ENCODE data around the gene OSBPL3. TPM values are rescaled to one million over a fixed set of nuclear protein-coding genes. Genes with fewer than 3 reads are reported as not detected.

OSBPL3 gene
- total RNA-seq, 1 experiment from 2014 or later, result 36.8 TPM

DNA sequence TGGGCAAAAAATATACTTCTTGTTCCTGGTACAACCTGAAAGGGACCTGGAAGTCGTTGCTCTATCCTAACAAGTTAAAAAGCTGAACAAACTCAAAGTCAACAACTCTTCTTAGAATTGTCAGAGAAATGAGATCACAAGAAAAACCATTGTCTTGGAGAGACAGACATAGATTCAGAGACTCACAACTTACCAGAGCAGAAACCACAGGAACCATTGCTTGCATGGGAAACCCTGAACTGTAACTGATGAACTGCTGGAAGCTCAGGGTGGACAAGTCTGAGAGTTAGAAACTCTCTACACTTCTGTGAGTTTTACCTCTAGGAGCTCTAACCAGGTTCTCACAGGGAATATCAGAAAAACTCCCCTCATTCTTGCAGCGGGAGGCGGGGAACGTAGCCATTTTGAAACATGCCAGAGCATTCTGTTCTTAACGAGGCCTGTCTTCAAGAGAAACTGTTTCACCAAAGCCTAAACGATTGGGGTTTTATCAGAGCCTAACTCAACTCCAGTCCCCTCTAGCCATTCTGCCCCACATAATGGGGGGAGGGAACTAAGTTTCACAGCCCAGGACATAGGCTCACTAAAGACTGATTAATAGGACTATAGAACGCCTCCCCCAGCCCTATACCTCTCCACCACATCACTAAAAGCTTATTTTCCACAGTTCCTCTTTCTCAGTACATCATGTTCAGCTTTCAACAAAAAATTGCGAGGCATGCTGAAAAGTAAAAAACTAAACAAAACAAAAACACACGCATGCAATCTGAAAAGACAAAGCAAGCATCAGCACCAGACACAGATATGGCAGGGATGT is 210.8 kb downstream of the OSBPL3 start:
- Histone ChIP-seq H3K36me3 (ENCODE audit: control insufficient read depth in 1 of 2, insufficient read depth in 2 of 2, low read length in 2 of 2) (no peaks in the 10 kb centered on the region), H3K9ac (ENCODE audit: low read length) (no peak overlapping the region), H2AFZ (ENCODE audit: low read depth, low read length, poor library complexity, severe bottlenecking) (no peak overlapping the region), H3K79me2 (ENCODE audit: insufficient read depth, low read length) (no peaks in the 10 kb centered on the region), H3K27me3 (ENCODE audit: insufficient read depth, low read length) (no peaks in the 10 kb centered on the region), H3K4me3 (replicated peaks in 1 of 2; ENCODE audit: low read depth in 1 of 2, low read length in 2 of 2) (no peak overlapping the region), H3K4me2 (ENCODE audit: low read length) (no peak overlapping the region), H3K4me1 (ENCODE audit: control insufficient read depth in 1 of 2, insufficient read depth in 2 of 2, low read length in 2 of 2) (peaks cover 0 to 2% of the 10 kb centered on the region in 2 experiments; a peak in 1 of 4 replicates), H3K9me3 (ENCODE audit: control insufficient read depth in 1 of 2, insufficient read depth in 1 of 2, low read depth in 1 of 2, low read length in 2 of 2) (no peaks in the 10 kb centered on the region), H4K20me1 (ENCODE audit: insufficient read depth) (no peaks in the 10 kb centered on the region), H3K27ac (ENCODE audit: low read depth, low read length) (no peak overlapping the region), H3K9me2 (ENCODE audit: insufficient read depth) (no peaks in the 10 kb centered on the region)
- ChIA-PET RAD21 (ENCODE audit: low non-redundant PET in 1 of 2, low total read pairs in 2 of 2, uncharacterized antibody in 2 of 2, unreplicated experiment in 2 of 2) (no interaction called here), CTCF (no interaction called here), POLR2A (no interaction called here)
- DNase-seq (ENCODE audit: low read depth, low spot score), result no peak
- no peak for ATAC-seq
- intact Hi-C loops (cut with micrococcal nuclease), result no loop called here
- BruUV-seq (replicated peaks), result no TSS peak
- TF ChIP-seq, protein P1, sequence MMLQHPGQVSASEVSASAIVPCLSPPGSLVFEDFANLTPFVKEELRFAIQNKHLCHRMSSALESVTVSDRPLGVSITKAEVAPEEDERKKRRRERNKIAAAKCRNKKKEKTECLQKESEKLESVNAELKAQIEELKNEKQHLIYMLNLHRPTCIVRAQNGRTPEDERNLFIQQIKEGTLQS (IDR thresholded peaks at IDR 0.05), result no peak
- TF ChIP-seq, protein P2, sequence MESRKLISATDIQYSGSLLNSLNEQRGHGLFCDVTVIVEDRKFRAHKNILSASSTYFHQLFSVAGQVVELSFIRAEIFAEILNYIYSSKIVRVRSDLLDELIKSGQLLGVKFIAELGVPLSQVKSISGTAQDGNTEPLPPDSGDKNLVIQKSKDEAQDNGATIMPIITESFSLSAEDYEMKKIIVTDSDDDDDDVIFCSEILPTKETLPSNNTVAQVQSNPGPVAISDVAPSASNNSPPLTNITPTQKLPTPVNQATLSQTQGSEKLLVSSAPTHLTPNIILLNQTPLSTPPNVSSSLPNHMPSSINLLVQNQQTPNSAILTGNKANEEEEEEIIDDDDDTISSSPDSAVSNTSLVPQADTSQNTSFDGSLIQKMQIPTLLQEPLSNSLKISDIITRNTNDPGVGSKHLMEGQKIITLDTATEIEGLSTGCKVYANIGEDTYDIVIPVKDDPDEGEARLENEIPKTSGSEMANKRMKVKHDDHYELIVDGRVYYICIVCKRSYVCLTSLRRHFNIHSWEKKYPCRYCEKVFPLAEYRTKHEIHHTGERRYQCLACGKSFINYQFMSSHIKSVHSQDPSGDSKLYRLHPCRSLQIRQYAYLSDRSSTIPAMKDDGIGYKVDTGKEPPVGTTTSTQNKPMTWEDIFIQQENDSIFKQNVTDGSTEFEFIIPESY (IDR thresholded peaks at IDR 0.05; ENCODE audit: extremely low read depth, insufficient replicate concordance, low read length), result no peak
- TF ChIP-seq SRF (IDR thresholded peaks at IDR 0.05; ENCODE audit: low read depth), result no peak
- no peak for TF ChIP-seq SP1 (IDR thresholded peaks at IDR 0.05; ENCODE audit: low read depth)
- TF ChIP-seq POLR2AphosphoS5 (IDR thresholded peaks at IDR 0.05; ENCODE audit: low read depth, low read length), result no peak
- no peak for TF ChIP-seq EZH2phosphoT487 (IDR thresholded peaks at IDR 0.05; ENCODE audit: borderline replicate concordance)
- no peak for TF ChIP-seq EZH2 (IDR thresholded peaks at IDR 0.05)
- TF ChIP-seq JUND (IDR thresholded peaks at IDR 0.05), result no peak
- TF ChIP-seq EGR1 (IDR thresholded peaks at IDR 0.05; ENCODE audit: low read depth), result no peak
- no peak for TF ChIP-seq RAD21 (IDR thresholded peaks at IDR 0.05; ENCODE audit: low read depth)
- no peak for TF ChIP-seq ZFX (IDR thresholded peaks at IDR 0.05)

Data from HCT116 (cell line).